HepG2 (cell line): ENCODE results near the gene RABGGTA. TPM values are rescaled to one million over a fixed set of nuclear protein-coding genes. Genes with fewer than 3 reads are reported as not detected.
A peak's percentile ranks its signal among the peaks of the same experiment; 100 is the strongest.

Experiments
- ATF6 ChIP-seq: sonication (generic); formaldehyde crosslinking; conservative IDR thresholded peaks from 2 replicates; pipeline ENCODE4 v1.4.0; 2020; ENCODE audit warnings: missing genetic modification reagents
- ATF7 ChIP-seq, 2 experiments: fragments of 450-650 bp in 1 of 2; sonication (generic) in 1 of 2; formaldehyde crosslinking in 1 of 2; IDR thresholded peaks; 2 replicates each; pipeline versions ENCODE4 v1.4.0 to v1.6.1; 2016 to 2020; ENCODE audit warnings: antibody characterized with exemption in 1 of 2, mild to moderate bottlenecking in 1 of 2, missing genetic modification reagents in 1 of 2
- ESRRA ChIP-seq: sonication (generic); formaldehyde crosslinking; IDR thresholded peaks from 2 replicates; pipeline ENCODE4 v1.5.1; 2020; ENCODE audit warnings: mild to moderate bottlenecking, low read depth, missing genetic modification reagents
- FOXC1 ChIP-seq: sonication (generic); formaldehyde crosslinking; IDR thresholded peaks from 2 replicates; pipeline ENCODE4 v1.8.0; 2022; ENCODE audit warnings: mild to moderate bottlenecking, missing genetic modification reagents, borderline replicate concordance
- GTF2F1 ChIP-seq: fragments of 150-350 bp; IDR thresholded peaks from 2 replicates; pipeline ENCODE4 v1.6.1; 2014; ENCODE audit warnings: low read length
- GZF1 ChIP-seq: sonication (generic); formaldehyde crosslinking; IDR thresholded peaks from 2 replicates; pipeline ENCODE4 v1.5.1; 2020; ENCODE audit warnings: mild to moderate bottlenecking, missing genetic modification reagents
- MTERF4 ChIP-seq: sonication (generic); formaldehyde crosslinking; IDR thresholded peaks from 2 replicates; pipeline ENCODE4 v1.8.0; 2023; ENCODE audit warnings: mild to moderate bottlenecking, missing genetic modification reagents
- NCOA1 ChIP-seq: sonication (generic); formaldehyde crosslinking; IDR thresholded peaks from 2 replicates; pipeline ENCODE4 v1.9.0; 2021; ENCODE audit warnings: missing genetic modification reagents
- NR0B2 ChIP-seq: sonication (generic); formaldehyde crosslinking; IDR thresholded peaks from 2 replicates; pipeline ENCODE4 v1.4.0; 2020; ENCODE audit warnings: mild to moderate bottlenecking, missing genetic modification reagents
- NR2F6 ChIP-seq, 2 experiments: IDR thresholded peaks; 2 replicates each; pipeline ENCODE4 v1.6.1; 2016; ENCODE audit warnings: antibody characterized with exemption in 1 of 2, mild to moderate bottlenecking in 1 of 2
- THAP8 ChIP-seq: sonication (generic); formaldehyde crosslinking; IDR thresholded peaks from 2 replicates; pipeline ENCODE4 v1.5.1; 2020; ENCODE audit warnings: missing genetic modification reagents, mild to moderate bottlenecking, borderline replicate concordance
- ZBTB37 ChIP-seq: sonication (generic); formaldehyde crosslinking; IDR thresholded peaks from 2 replicates; pipeline ENCODE4 v1.4.0; 2020; ENCODE audit warnings: mild to moderate bottlenecking, missing genetic modification reagents
- ZBTB7B ChIP-seq: sonication (generic); formaldehyde crosslinking; IDR thresholded peaks from 2 replicates; pipeline ENCODE4 v1.4.0; 2020; ENCODE audit warnings: missing genetic modification reagents
- ZNF318 ChIP-seq: sonication (generic); formaldehyde crosslinking; IDR thresholded peaks from 2 replicates; pipeline ENCODE4 v1.4.0; 2020; ENCODE audit warnings: mild to moderate bottlenecking, missing genetic modification reagents
- ZNF572 ChIP-seq: sonication (generic); formaldehyde crosslinking; IDR thresholded peaks from 2 replicates; pipeline ENCODE4 v1.5.1; 2020; ENCODE audit warnings: mild to moderate bottlenecking, missing genetic modification reagents
- polyA plus RNA-seq, 8 experiments: library from polyadenylated mRNA; depleted of rRNA in 3 of 8; stranded (reverse) in 7 of 8; unstranded in 1 of 8; fragments of >200 nt; fragmentation: Illumina TruSeq in 4 of 8; extraction: Trizol in 4 of 8; gene quantifications; 2 replicates each; pipeline versions ENCODE4 v1.2.1 to v1.2.3, GENCODE V29; 2011 to 2016; ENCODE audit warnings: low read depth in 4 of 8, missing spikeins in 1 of 8, mixed read lengths in 1 of 8; ENCODE audit not compliant: insufficient read depth in 1 of 8
- total RNA-seq, 5 experiments: library from RNA; depleted of rRNA; stranded (reverse); fragments of >200 nt; fragmentation: Illumina TruSeq; extraction: Trizol; gene quantifications; 2 replicates each; pipeline ENCODE4 v1.2.3, GENCODE V29; 2016; ENCODE audit warnings: low read depth in 1 of 5

RABGGTA gene
- total and polyA plus RNA-seq, 2 of the 13 experiments (the other 11 are each of a cell fraction or from before 2014, with no cell fraction given), result 57.9 to 90.8 TPM

- TF ChIP-seq ZNF318 (CRISPR knock-in tag) (no peak; the same call in 1 of the 2 replicates), GZF1 (peak; percentile 59; the same call in 1 of the 2 replicates), ZNF572 (no peak; the same call in 1 of the 2 replicates), GTF2F1 (no peak), NCOA1 (CRISPR knock-in tag) (no peak), THAP8 (peak; percentile 31; the same call in 1 of the 2 replicates), FOXC1 (CRISPR knock-in tag) (no peak), ZBTB37 (CRISPR knock-in tag) (peak; percentile 81), ATF7 (IDR thresholded peaks at IDR 0.05) (no peak), ATF7 (CRISPR knock-in tag; IDR thresholded peaks at IDR 0.05) (no peak), ZBTB7B (no peak), NR2F6 (IDR thresholded peaks at IDR 0.05) (peak; percentile 42), NR2F6 (CRISPR knock-in tag; IDR thresholded peaks at IDR 0.05) (peak; percentile 64; the same call in 1 of the 2 replicates), ATF6 (CRISPR knock-in tag) (no peak), MTERF4 (CRISPR knock-in tag) (no peak), NR0B2 (CRISPR knock-in tag) (peak; percentile 91), ESRRA (CRISPR knock-in tag) (no peak; the same call in 1 of the 2 replicates)
These were observed 39.2 kb downstream of the RABGGTA start, which contains the start of gene NEDD8 (continued) for GRCh38 chr14:24232121-24232644.
